Endothelial cell of umbilical vein (primary cell): Measurements from ENCODE around the gene WDR47. TPM values are rescaled to one million over a fixed set of nuclear protein-coding genes. Genes with fewer than 3 reads are reported as not detected.
"Not testable (repeated sequence)": the region's sequence is repeated elsewhere in the genome, so short reads cannot be mapped to it uniquely, and the experiment has no call there.

Source experiments
- BruUV-seq: library from RNA; stranded (reverse); fragments of 400-500 nt; replicated peaks from 2 replicates; lab custom pipeline; 2021; lab: Mats Ljungman, UMichigan
- CTCF ChIA-PET: fragments of 300-600, 350-600 bp; sonication (Branson Sonifier 250); formaldehyde crosslinking; loops from one replicate; lab custom pipeline; 2021; ENCODE audit warnings: antibody characterized with exemption, inconsistent platforms; lab: Charles Lee
- POLR2A ChIA-PET: fragments of 300-600, 350-600 bp; sonication (Branson Sonifier 250); formaldehyde crosslinking; loops from one replicate; lab custom pipeline; 2021; ENCODE audit warnings: antibody characterized with exemption, inconsistent platforms; lab: Charles Lee
- DNase-seq: peaks from one replicate; pipeline ENCODE4 v3.0.0-alpha.2; 2011; ENCODE audit warnings: low read depth, low spot score
- FAIRE-seq: peaks from 2 replicates; lab custom pipeline; 2011; peaks lifted over from hg19 to GRCh38; lab: Jason Lieb, UNC
- H2AFZ ChIP-seq: 2 replicates; pipeline ENCODE4 v1.6.0; 2012; ENCODE audit warnings: low read depth, low read length, control low read depth, inconsistent platforms
- H3K27ac ChIP-seq: 2 replicates; pipeline ENCODE4 v1.5.1; 2011; ENCODE audit warnings: low read depth, mild to moderate bottlenecking, control low read depth, low read length, moderate library complexity; ENCODE audit not compliant: insufficient read depth
- H3K27me3 ChIP-seq, 2 experiments: 2 replicates each; pipeline versions ENCODE4 v1.6.0 to v1.6.1; 2011; ENCODE audit warnings: low read length in 2 of 2, mixed read lengths in 1 of 2; ENCODE audit not compliant: control insufficient read depth in 2 of 2, insufficient read depth in 2 of 2
- H3K36me3 ChIP-seq, 2 experiments: 2 replicates in 1 of 2; 3 replicates in 1 of 2; pipeline ENCODE4 v1.5.1; 2011; ENCODE audit warnings: low read length in 2 of 2, mild to moderate bottlenecking in 1 of 2, moderate library complexity in 1 of 2; ENCODE audit not compliant: control insufficient read depth in 2 of 2, insufficient read depth in 2 of 2; ENCODE audit errors: extremely low read depth in 1 of 2
- H3K4me1 ChIP-seq: 3 replicates; pipeline ENCODE4 v1.5.1; 2011; ENCODE audit warnings: mild to moderate bottlenecking, low read length; ENCODE audit not compliant: control insufficient read depth, insufficient read depth; ENCODE audit errors: extremely low read depth
- H3K4me2 ChIP-seq: 2 replicates; pipeline ENCODE4 v1.6.1; 2011; ENCODE audit warnings: low read length, control low read depth, mixed read lengths; ENCODE audit not compliant: insufficient read depth
- H3K4me3 ChIP-seq, 3 experiments: fragments of 200-600 bp in 1 of 3; sonication (generic), shearing (Covaris generic) in 1 of 3; replicated peaks in 1 of 3; 2 replicates each; pipeline ENCODE4 v1.5.1; 2011 to 2016; ENCODE audit warnings: control low read depth in 3 of 3, low read length in 3 of 3, mild to moderate bottlenecking in 2 of 3, inconsistent platforms in 1 of 3, low read depth in 1 of 3, moderate library complexity in 1 of 3; ENCODE audit not compliant: insufficient read depth in 1 of 3
- H3K79me2 ChIP-seq: 2 replicates; pipeline ENCODE4 v1.6.0; 2012; ENCODE audit warnings: low read length, inconsistent platforms; ENCODE audit not compliant: control insufficient read depth, insufficient read depth
- H3K9ac ChIP-seq: replicated peaks from 2 replicates; pipeline ENCODE3; 2011; ENCODE audit warnings: low read length, control low read depth; ENCODE audit not compliant: insufficient read depth; ENCODE audit errors: extremely low read depth
- H3K9me1 ChIP-seq: replicated peaks from 3 replicates; pipeline ENCODE4 v1.6.0; 2011; ENCODE audit warnings: mild to moderate bottlenecking, low read length; ENCODE audit not compliant: control insufficient read depth, insufficient read depth; ENCODE audit errors: extremely low read depth
- H3K9me3 ChIP-seq: replicated peaks from 2 replicates; pipeline ENCODE4 v1.5.1; 2012; ENCODE audit warnings: low read length, inconsistent platforms; ENCODE audit not compliant: control insufficient read depth, insufficient read depth
- H4K20me1 ChIP-seq: replicated peaks from 2 replicates; pipeline ENCODE3; 2011; ENCODE audit warnings: mild to moderate bottlenecking, low read length; ENCODE audit not compliant: control insufficient read depth, insufficient read depth; ENCODE audit errors: extremely low read depth
- MYC ChIP-seq: IDR thresholded peaks from one replicate; pipeline ENCODE4 v1.6.1; 2011; ENCODE audit warnings: mild to moderate bottlenecking, low read depth, low read length
- dilution Hi-C: fragments of 300-500 bp; cut with MboI; formaldehyde crosslinking; loops from one replicate; pipeline ENCODE4 v1.15.0; 2019; ENCODE audit warnings: low sequenced_read_pairs; ENCODE audit not compliant: extremely low pct_ligation_motif_present
- intact Hi-C: fragments of 100-400 bp; cut with micrococcal nuclease; formaldehyde crosslinking; loops from one replicate; pipeline ENCODE4 v1.10.0; 2022
- polyA plus RNA-seq, 4 experiments: library from polyadenylated mRNA; depleted of rRNA in 3 of 4; stranded (reverse) in 3 of 4; unstranded in 1 of 4; fragments of >200 nt; gene quantifications; 2 replicates each; pipeline versions ENCODE4 v1.2.1 to v1.2.3, GENCODE V29; 2011 to 2012; ENCODE audit warnings: missing spikeins in 1 of 4
- total RNA-seq: library from RNA; stranded (reverse); gene quantifications from 2 replicates; pipeline ENCODE4 v1.2.3, GENCODE V29; 2021

Gene WDR47
- total and polyA plus RNA-seq, 2 donors (not counting 3 experiments of a cell fraction or from before 2014, with no cell fraction given) = 9.1 to 19.0 TPM

- dilution Hi-C loops, BruUV-seq, H3K9ac ChIP-seq, H4K20me1 ChIP-seq, H2AFZ ChIP-seq, DNase-seq, H3K9me1 ChIP-seq, H3K27me3 ChIP-seq, H3K79me2 ChIP-seq, H3K36me3 ChIP-seq, H3K4me1 ChIP-seq, H3K27ac ChIP-seq, H3K9me3 ChIP-seq, H3K4me2 ChIP-seq, POLR2A ChIA-PET, H3K4me3 ChIP-seq, FAIRE-seq, intact Hi-C loops: not testable (repeated sequence)
- CTCF ChIA-PET = interaction anchor here (0.8 kb wide), 1 partner anchor 38 kb away, joined by 3 read pairs; no protein-coding TSS in a partner anchor
Measured at GRCh38 chr1:109052145-109052544, 10.2 kb upstream of the WDR47 start.

- H3K4me2 ChIP-seq = no peak overlapping the region
Measured at GRCh38 chr1:109050228-109050995, 8.5 kb upstream of the WDR47 start.

More at GRCh38 chr1:109050228-109050995, 8.5 kb upstream of the WDR47 start:
- Histone ChIP-seq H3K9me1 (no peaks in the 10 kb centered on the region), H3K36me3 (no peaks in the 10 kb centered on the region), H3K4me1 (no peaks in the 10 kb centered on the region), H3K27me3 (no peaks in the 10 kb centered on the region), H3K27ac (no peak overlapping the region), H3K9ac (no peak overlapping the region), H4K20me1 (no peaks in the 10 kb centered on the region), H2AFZ (no peak overlapping the region), H3K79me2 (no peaks in the 10 kb centered on the region), H3K9me3 (no peaks in the 10 kb centered on the region), H3K4me3 (no peak overlapping the region)
- dilution Hi-C loops = no loop called here
- no peak for TF ChIP-seq MYC
- no peak for DNase-seq
- intact Hi-C loops = no loop called here
- ChIA-PET CTCF (interaction anchor here (1.0 kb wide), 1 partner anchor 10 kb away, joined by 4 read pairs; no protein-coding TSS in a partner anchor), POLR2A (no interaction called here)
- FAIRE-seq = no peak
- BruUV-seq = no TSS peak
